ENCODE data around the gene EPHB1.
"Not testable (repeated sequence)": the region's sequence is repeated elsewhere in the genome, so short reads cannot be mapped to it uniquely, and the experiment has no call there.

EPHB1 gene

DNA sequence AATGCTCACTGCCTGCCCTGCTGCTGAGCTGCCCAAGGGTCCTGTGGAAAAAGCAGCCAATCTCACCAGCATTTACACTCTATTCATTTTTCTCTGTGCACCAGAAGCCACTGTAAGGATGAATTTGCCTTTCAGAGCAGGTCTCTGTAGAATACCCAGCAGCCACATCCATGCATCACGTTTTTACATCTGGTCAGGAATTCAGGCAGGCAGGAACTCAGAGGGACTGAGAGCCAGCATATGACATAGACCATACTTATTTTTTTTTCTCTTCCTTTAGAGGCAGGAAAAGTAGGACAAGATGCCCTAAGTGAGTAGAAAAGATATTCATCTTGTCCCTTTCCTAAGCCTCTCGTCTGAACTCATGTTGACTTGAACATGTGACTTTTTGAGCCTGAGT is 292.7 kb downstream of the EPHB1 start:
- DNase-seq: no peak
- H3K4me3 Mint-ChIP-seq: no peak overlapping the region
- H3K9me3 Mint-ChIP-seq: no peaks in the 10 kb centered on the region
- no peaks in the 10 kb centered on the region for H3K4me1 Mint-ChIP-seq
- no peak for ATAC-seq (replicated peaks)
- H3K36me3 Mint-ChIP-seq: no peaks in the 10 kb centered on the region
- peaks cover 0 to under 1% of the 10 kb centered on the region in 2 donors for H3K27me3 Mint-ChIP-seq
- H3K27ac Mint-ChIP-seq: no peak overlapping the region

- no peaks in the 10 kb centered on the region for H3K9me3 Mint-ChIP-seq
- no peaks in the 10 kb centered on the region for H3K27me3 Mint-ChIP-seq
- ATAC-seq (replicated peaks) (no peak), DNase-seq (no peak)
- no peak overlapping the region for H3K4me3 Mint-ChIP-seq
- H3K4me1 Mint-ChIP-seq: no peaks in the 10 kb centered on the region
- H3K27ac Mint-ChIP-seq: no peak overlapping the region
- H3K36me3 Mint-ChIP-seq: no peaks in the 10 kb centered on the region
These were observed 294.4 kb downstream of the EPHB1 start for GRCh38 chr3:135089451-135089850.

- Mint-ChIP-seq H3K36me3 (no peaks in the 10 kb centered on the region), H3K4me3 (no peak overlapping the region), H3K4me1 (no peaks in the 10 kb centered on the region), H3K9me3 (peaks cover 0 to 2% of the 10 kb centered on the region in 2 donors), H3K27me3 (no peaks in the 10 kb centered on the region), H3K27ac (no peak overlapping the region)
- ATAC-seq (replicated peaks) (no peak), DNase-seq (no peak)
These were observed 295.1 kb downstream of the EPHB1 start for GRCh38 chr3:135090020-135090717.

- Mint-ChIP-seq H3K9me3 (peaks cover 0 to 2% of the 10 kb centered on the region in 2 donors), H3K4me3 (no peak overlapping the region), H3K27ac (no peak overlapping the region), H3K4me1 (no peaks in the 10 kb centered on the region), H3K27me3 (no peaks in the 10 kb centered on the region), H3K36me3 (no peaks in the 10 kb centered on the region)
- ATAC-seq (replicated peaks): no peak
- no peak for DNase-seq
These were observed 296.9 kb downstream of the EPHB1 start for GRCh38 chr3:135091946-135092345.

DNA sequence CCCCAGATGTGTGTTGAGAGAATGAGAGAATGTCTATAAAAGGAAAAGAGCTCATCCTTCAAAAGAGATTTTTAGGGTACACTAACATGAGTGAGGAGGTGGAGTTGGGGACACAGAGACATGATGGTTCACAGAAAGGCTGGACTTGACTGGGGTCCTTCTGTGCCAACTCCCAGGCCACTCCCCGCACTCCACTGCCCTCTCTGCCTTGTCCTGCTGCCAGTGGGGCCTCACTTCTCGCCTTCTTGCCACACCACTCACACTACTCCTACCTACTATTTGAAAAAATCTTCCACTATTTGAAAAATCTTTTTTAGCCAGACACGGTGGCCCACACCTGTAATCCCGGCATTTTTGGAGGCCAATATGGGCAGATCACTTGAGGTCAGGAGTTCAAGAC is 298.1 kb downstream of the EPHB1 start:
- Mint-ChIP-seq H3K36me3 (no peaks in the 10 kb centered on the region), H3K27me3 (no peaks in the 10 kb centered on the region), H3K27ac (no peak overlapping the region), H3K9me3 (peaks cover 0 to 4% of the 10 kb centered on the region in 2 donors), H3K4me1 (no peaks in the 10 kb centered on the region), H3K4me3 (no peak overlapping the region)
- ATAC-seq (replicated peaks) (no peak), DNase-seq (no peak)

DNA sequence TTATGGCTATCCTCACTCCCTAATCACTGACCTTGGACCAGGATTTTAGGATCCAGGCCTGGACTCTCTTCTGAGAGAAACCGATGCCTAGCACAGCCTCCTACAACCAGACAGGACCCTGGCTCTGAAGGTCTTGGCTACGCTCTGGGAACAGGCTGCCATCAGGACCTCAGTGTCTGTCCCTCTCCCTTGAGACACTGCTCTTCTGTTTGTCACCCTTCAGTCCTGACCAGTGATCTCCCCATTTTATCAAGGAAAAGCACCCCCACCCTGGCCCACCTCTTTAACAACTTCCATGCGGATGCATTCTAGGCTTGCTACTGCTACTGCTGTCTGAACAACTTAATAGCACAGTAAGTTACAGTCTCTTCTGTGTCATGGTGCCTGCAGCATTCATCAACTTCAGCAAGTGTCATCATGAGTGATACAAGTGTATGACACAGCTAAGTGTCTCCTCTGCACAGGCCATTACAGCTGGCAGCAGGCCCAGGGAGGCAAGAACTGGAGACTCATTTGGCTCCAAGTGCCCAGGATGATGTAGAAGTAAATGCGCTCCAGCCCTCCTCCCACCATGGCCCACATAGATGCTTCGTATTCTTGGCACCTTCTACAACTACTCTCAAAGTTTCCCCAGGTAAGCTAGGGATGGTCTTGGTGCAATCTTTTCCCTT is 302.4 kb downstream of the EPHB1 start:
- Mint-ChIP-seq H3K27ac (no peak overlapping the region), H3K27me3 (no peaks in the 10 kb centered on the region)

GRCh38 chr3:135099734-135100355 is 304.8 kb downstream of the EPHB1 start:
- Mint-ChIP-seq H3K9me3 (peaks cover 0 to 4% of the 10 kb centered on the region in 2 donors), H3K4me3 (no peak overlapping the region), H3K36me3 (no peaks in the 10 kb centered on the region), H3K27me3 (no peaks in the 10 kb centered on the region), H3K4me1 (no peaks in the 10 kb centered on the region), H3K27ac (no peak overlapping the region)
- ATAC-seq (replicated peaks): no peak
- DNase-seq: no peak

More for the DNA sequence above, 302.4 kb downstream of the EPHB1 start:
- Mint-ChIP-seq H3K9me3 (peaks cover 0 to 7% of the 10 kb centered on the region in 2 donors), H3K36me3 (no peaks in the 10 kb centered on the region), H3K4me1 (no peaks in the 10 kb centered on the region), H3K4me3 (no peak overlapping the region)
- no peak for DNase-seq
- no peak for ATAC-seq (replicated peaks)

GRCh38 chr3:135100366-135100765 is 305.3 kb downstream of the EPHB1 start:
- Mint-ChIP-seq H3K9me3 (peaks cover 0 to 4% of the 10 kb centered on the region in 2 donors), H3K27me3 (no peaks in the 10 kb centered on the region), H3K4me1 (no peaks in the 10 kb centered on the region), H3K27ac (no peak overlapping the region), H3K36me3 (no peaks in the 10 kb centered on the region), H3K4me3 (no peak overlapping the region)
- no peak for DNase-seq
- no peak for ATAC-seq (replicated peaks)

GRCh38 chr3:135103917-135104316 is 308.9 kb downstream of the EPHB1 start:
- no peaks in the 10 kb centered on the region for H3K27me3 Mint-ChIP-seq
- no peak overlapping the region for H3K27ac Mint-ChIP-seq
- H3K4me1 Mint-ChIP-seq: peaks cover 0 to 2% of the 10 kb centered on the region in 2 donors
- no peak for ATAC-seq (replicated peaks)
- H3K4me3 Mint-ChIP-seq: no peak overlapping the region
- no peak for DNase-seq
- no peaks in the 10 kb centered on the region for H3K36me3 Mint-ChIP-seq
- peaks cover 0 to 2% of the 10 kb centered on the region in 2 donors for H3K9me3 Mint-ChIP-seq

GRCh38 chr3:135106445-135106844 is 311.4 kb downstream of the EPHB1 start:
- H3K4me3 Mint-ChIP-seq: no peak overlapping the region
- H3K9me3 Mint-ChIP-seq: no peaks in the 10 kb centered on the region
- ATAC-seq (replicated peaks) (no peak), DNase-seq (no peak)
- peaks cover 0 to 2% of the 10 kb centered on the region in 2 donors for H3K4me1 Mint-ChIP-seq
- no peaks in the 10 kb centered on the region for H3K36me3 Mint-ChIP-seq
- H3K27ac Mint-ChIP-seq: no peak overlapping the region
- H3K27me3 Mint-ChIP-seq: no peaks in the 10 kb centered on the region

- H3K4me3 Mint-ChIP-seq: no peak overlapping the region
- DNase-seq: no peak
- H3K36me3 Mint-ChIP-seq: no peaks in the 10 kb centered on the region
- peaks cover 3% of the 10 kb centered on the region in 2 donors for H3K9me3 Mint-ChIP-seq
- no peaks in the 10 kb centered on the region for H3K27me3 Mint-ChIP-seq
- ATAC-seq (replicated peaks): no peak
- no peak overlapping the region for H3K27ac Mint-ChIP-seq
- peaks cover 0 to 2% of the 10 kb centered on the region in 2 donors for H3K4me1 Mint-ChIP-seq
These were observed 312.0 kb downstream of the EPHB1 start for GRCh38 chr3:135107043-135107442.

DNA sequence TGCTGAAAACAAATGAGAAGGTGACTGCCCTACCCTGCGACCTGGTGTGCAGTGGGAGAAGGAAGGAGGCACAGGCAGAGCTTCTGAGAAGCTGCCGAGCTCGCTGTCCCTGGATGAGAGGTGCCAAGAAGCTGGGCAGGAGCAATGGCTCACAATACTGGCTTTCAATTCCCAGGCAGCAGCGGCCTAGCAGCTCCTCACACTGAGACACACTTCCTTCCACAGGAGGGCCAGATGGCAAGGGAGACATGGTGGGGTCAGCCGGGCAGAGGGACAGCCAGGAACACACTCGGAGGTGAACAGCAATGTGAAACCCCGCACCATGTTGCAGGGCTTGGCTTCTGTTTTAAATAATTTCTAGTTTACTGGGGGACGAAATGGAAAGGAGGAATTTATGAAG is 314.6 kb downstream of the EPHB1 start:
- Mint-ChIP-seq H3K27me3 (no peaks in the 10 kb centered on the region), H3K4me1 (peaks cover 0 to 2% of the 10 kb centered on the region in 2 donors), H3K9me3 (peaks cover 4% of the 10 kb centered on the region in 2 donors), H3K27ac (no peak overlapping the region), H3K4me3 (no peak overlapping the region), H3K36me3 (no peaks in the 10 kb centered on the region)
- ATAC-seq (replicated peaks) (no peak), DNase-seq (no peak)

DNA sequence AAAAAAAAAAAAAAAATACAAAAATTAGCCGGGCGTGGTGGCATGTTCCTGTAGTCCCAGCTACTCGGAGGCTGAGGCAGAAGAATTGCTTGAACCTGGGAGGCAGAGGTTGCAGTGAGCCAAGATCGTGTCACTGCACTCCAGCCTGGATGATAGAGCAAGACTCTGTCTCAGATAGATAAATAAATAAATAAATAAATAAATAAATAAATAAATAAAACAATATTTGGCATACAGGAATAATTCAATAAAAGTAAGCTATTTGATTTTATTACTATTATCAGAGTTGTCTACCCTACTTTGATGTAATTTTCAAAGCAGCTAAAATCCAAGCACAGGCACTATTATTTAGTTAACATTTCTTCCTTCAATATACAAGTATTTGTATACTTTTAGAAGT is 319.5 kb downstream of the EPHB1 start:
- not testable (repeated sequence) for H3K27ac Mint-ChIP-seq; DNase-seq; H3K27me3 Mint-ChIP-seq; H3K4me1 Mint-ChIP-seq; H3K4me3 Mint-ChIP-seq; H3K36me3 Mint-ChIP-seq; H3K9me3 Mint-ChIP-seq; ATAC-seq (replicated peaks)

GRCh38 chr3:135117977-135118376 is 322.9 kb downstream of the EPHB1 start:
- Mint-ChIP-seq H3K36me3 (no peaks in the 10 kb centered on the region), H3K4me3 (no peak overlapping the region), H3K9me3 (peaks cover 3 to 4% of the 10 kb centered on the region in 2 donors), H3K4me1 (no peaks in the 10 kb centered on the region), H3K27ac (no peak overlapping the region), H3K27me3 (no peaks in the 10 kb centered on the region)
- DNase-seq (no peak), ATAC-seq (replicated peaks) (no peak)

DNA sequence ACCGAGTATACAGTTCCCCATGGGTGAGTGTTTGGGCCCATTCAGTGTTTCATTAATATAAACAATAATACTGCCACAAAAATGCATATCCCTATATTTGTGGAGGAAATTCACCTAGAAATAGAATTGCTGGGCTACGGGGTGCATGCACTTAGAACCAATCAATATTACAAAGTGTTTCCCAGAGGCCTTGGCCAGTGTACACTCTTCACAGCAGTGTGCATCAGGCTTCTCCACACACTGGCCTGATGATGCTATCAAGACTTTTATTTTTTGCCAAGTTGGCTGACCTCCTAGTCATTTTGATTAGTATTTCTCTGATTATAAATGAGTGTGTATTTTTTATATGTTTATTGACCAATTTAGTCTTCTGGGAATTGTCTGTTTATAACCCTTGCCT is 323.7 kb downstream of the EPHB1 start:
- ATAC-seq (replicated peaks): no peak

More for the DNA sequence above, 323.7 kb downstream of the EPHB1 start:
- DNase-seq: no peak
- Mint-ChIP-seq H3K4me1 (no peaks in the 10 kb centered on the region), H3K27me3 (no peaks in the 10 kb centered on the region), H3K4me3 (no peak overlapping the region), H3K27ac (no peak overlapping the region), H3K9me3 (peaks cover 3% of the 10 kb centered on the region in 2 donors), H3K36me3 (no peaks in the 10 kb centered on the region)
